ENCODE measurements around the gene KCNQ5.

KCNQ5 gene

GRCh38 chr6:73176057-73176456, 554.2 kb downstream of the KCNQ5 start:
- Histone ChIP-seq H3K27ac (ENCODE audit: extremely low read depth, low read depth, low read length) (no peak overlapping the region), H3K9me3 (ENCODE audit: control insufficient read depth, insufficient read depth, low read depth, low read length) (no peaks in the 10 kb centered on the region), H3K4me1 (ENCODE audit: control insufficient read depth, insufficient read depth, low read length) (peaks cover 3% of the 10 kb centered on the region; the same call in 1 of the 2 replicates), H3K4me3 (ENCODE audit: low read depth, low read length) (no peak overlapping the region), H3K36me3 (ENCODE audit: control insufficient read depth in 2 of 2, insufficient read depth in 1 of 2, low read length in 2 of 2) (no peaks in the 10 kb centered on the region)
- CTCF ChIA-PET = interaction anchor here (1.0 to 1.4 kb wide), 2 partner anchors 761 to 766 kb away, joined by 3 to 5 read pairs; no protein-coding TSS in a partner anchor
- POLR2A ChIA-PET = no interaction called here
- TF ChIP-seq REST (tag by site-specific recombination; IDR thresholded peaks at IDR 0.05) (no peak), ZNF596 (tag by site-specific recombination; IDR thresholded peaks at IDR 0.05) (no peak), FEZF1 (tag by site-specific recombination; IDR thresholded peaks at IDR 0.05) (no peak), ZNF521 (tag by site-specific recombination; IDR thresholded peaks at IDR 0.05) (no peak), ZNF670 (tag by site-specific recombination; IDR thresholded peaks at IDR 0.05; ENCODE audit: low read depth) (no peak), SP3 (tag by site-specific recombination; IDR thresholded peaks at IDR 0.05) (no peak), ZNF473 (tag by site-specific recombination; IDR thresholded peaks at IDR 0.05) (no peak), ZNF843 (tag by site-specific recombination; IDR thresholded peaks at IDR 0.05) (no peak), ELK4 (IDR thresholded peaks at IDR 0.05; ENCODE audit: borderline replicate concordance, low read depth, low read length) (no peak), SETDB1 (IDR thresholded peaks at IDR 0.05; ENCODE audit: insufficient read length, low read length) (no peak), ZBTB11 (tag by site-specific recombination; conservative IDR thresholded peaks at IDR 0.05; ENCODE audit: low read depth) (no peak), OSR2 (tag by site-specific recombination; IDR thresholded peaks at IDR 0.05) (no peak), ZNF266 (tag by site-specific recombination; IDR thresholded peaks at IDR 0.05; ENCODE audit: low read depth) (no peak), ZNF155 (tag by site-specific recombination; IDR thresholded peaks at IDR 0.05) (no peak), ZNF221 (tag by site-specific recombination; IDR thresholded peaks at IDR 0.05; ENCODE audit: borderline replicate concordance) (no peak), ZNF768 (tag by site-specific recombination; IDR thresholded peaks at IDR 0.05) (no peak), ZNF658 (tag by site-specific recombination; IDR thresholded peaks at IDR 0.05) (no peak), ZSCAN4 (tag by site-specific recombination; IDR thresholded peaks at IDR 0.05) (no peak), ZNF571 (tag by site-specific recombination; IDR thresholded peaks at IDR 0.05) (no peak), ZNF248 (tag by site-specific recombination; IDR thresholded peaks at IDR 0.05) (no peak)

All from HEK293 (cell line).